HG03565 (cell line): ENCODE measurements around the gene KCNS1.
A peak's percentile ranks its signal among the peaks of the same experiment; 100 is the strongest.

Experiments
- ATAC-seq: cut with Tn5 transposase; IDR thresholded peaks from one replicate; pipeline ENCODE4 v1.9.1; 2021; ENCODE audit warnings: mild to moderate bottlenecking, moderate library complexity; ENCODE audit not compliant: unreplicated experiment

KCNS1 gene

GRCh38 chr20:45052698-45053429, 48.1 kb downstream of the KCNS1 start:
- peak; percentile 42 for ATAC-seq

- ATAC-seq: peak; percentile 39
Measured at GRCh38 chr20:45051204-45052060, 49.5 kb downstream of the KCNS1 start.

- no peak for ATAC-seq
Measured at GRCh38 chr20:45049904-45050471, 50.9 kb downstream of the KCNS1 start.

GRCh38 chr20:45049438-45049837, 51.5 kb downstream of the KCNS1 start:
- ATAC-seq: no peak

- ATAC-seq: no peak
Measured at GRCh38 chr20:45047581-45048119, 53.3 kb downstream of the KCNS1 start.

- no peak for ATAC-seq
Measured at GRCh38 chr20:45044601-45045000, 56.3 kb downstream of the KCNS1 start.

- no peak for ATAC-seq
Measured at GRCh38 chr20:45044084-45044573, 56.8 kb downstream of the KCNS1 start.

GRCh38 chr20:45042978-45043377, 57.9 kb downstream of the KCNS1 start:
- no peak for ATAC-seq
